OCI-LY7 (cell line): ENCODE results near the gene CBX8. TPM values are rescaled to one million over a fixed set of nuclear protein-coding genes. Genes with fewer than 3 reads are reported as not detected.
A peak's percentile ranks its signal among the peaks of the same experiment; 100 is the strongest.

ENCODE experiments used
- BruUV-seq: library from RNA; stranded (reverse); fragments of 400-500 nt; replicated peaks from 2 replicates; lab custom pipeline; 2021; lab: Mats Ljungman, UMichigan
- CTCF ChIA-PET: fragments of 300-600 bp; sonication (Branson Sonifier 250); formaldehyde crosslinking; loops from one replicate; lab custom pipeline; 2022; ENCODE audit warnings: antibody characterized with exemption; ENCODE audit not compliant: unreplicated experiment; lab: Charles Lee
- POLR2A ChIA-PET: fragments of 300-600 bp; sonication (Branson Sonifier 250); formaldehyde crosslinking; loops from one replicate; lab custom pipeline; 2022; ENCODE audit warnings: antibody characterized with exemption; lab: Charles Lee
- DNase-seq: peaks from one replicate; pipeline ENCODE4 v3.0.0-alpha.2; 2015; ENCODE audit warnings: low spot score
- H2AFZ ChIP-seq: fragments of 200-600 bp; sonication (generic), shearing (Covaris generic); 2 replicates; pipeline ENCODE4 v1.6.1; 2014; ENCODE audit warnings: mild to moderate bottlenecking, antibody characterized with exemption, low read length, moderate library complexity
- H3K27ac ChIP-seq: fragments of 200-600 bp; sonication (generic); 2 replicates; pipeline ENCODE4 v1.5.1; 2014; ENCODE audit warnings: mixed run types, low read depth, mild to moderate bottlenecking, moderate library complexity, low read length, inconsistent platforms; ENCODE audit not compliant: poor library complexity, severe bottlenecking
- H3K36me3 ChIP-seq: fragments of 200-600 bp; sonication (generic); 2 replicates; pipeline ENCODE4 v1.6.1; 2014; ENCODE audit warnings: mild to moderate bottlenecking, antibody characterized with exemption, low read length, moderate library complexity, mixed read lengths; ENCODE audit not compliant: insufficient read depth
- H3K4me1 ChIP-seq: fragments of 200-600 bp; sonication (generic); 2 replicates; pipeline ENCODE4 v1.5.1; 2014; ENCODE audit warnings: mild to moderate bottlenecking, low read length; ENCODE audit not compliant: insufficient read depth, poor library complexity, severe bottlenecking
- H3K4me2 ChIP-seq: fragments of 200-600 bp; sonication (generic); 2 replicates; pipeline ENCODE4 v1.6.1; 2014; ENCODE audit warnings: mild to moderate bottlenecking, low read length
- H3K4me3 ChIP-seq: fragments of 200-600 bp; sonication (generic); 2 replicates; pipeline ENCODE4 v1.5.1; 2014; ENCODE audit warnings: mild to moderate bottlenecking, low read depth, low read length; ENCODE audit not compliant: poor library complexity, severe bottlenecking
- H3K79me2 ChIP-seq: fragments of 200-600 bp; sonication (generic); 2 replicates; pipeline ENCODE4 v1.6.1; 2016; ENCODE audit warnings: low read depth, mild to moderate bottlenecking, low read length, moderate library complexity, mixed read lengths; ENCODE audit not compliant: insufficient read depth
- H3K9me2 ChIP-seq: fragments of 200-600 bp; sonication (generic); 2 replicates; pipeline ENCODE4 v1.6.1; 2016; ENCODE audit warnings: mild to moderate bottlenecking, low read length, mixed read lengths; ENCODE audit not compliant: insufficient read depth
- H3K9me3 ChIP-seq: fragments of 200-600 bp; sonication (generic); 2 replicates; pipeline ENCODE4 v1.6.1; 2014; ENCODE audit warnings: mild to moderate bottlenecking, mixed run types, low read length, mixed read lengths
- H4K20me1 ChIP-seq: fragments of 200-600 bp; sonication (generic); 2 replicates; pipeline ENCODE4 v1.6.1; 2014; ENCODE audit warnings: mild to moderate bottlenecking, antibody characterized with exemption, low read length, moderate library complexity, mixed read lengths; ENCODE audit not compliant: insufficient read depth
- EZH2phosphoT487 ChIP-seq: fragments of 200-600 bp; sonication (generic); IDR thresholded peaks from 2 replicates; pipeline ENCODE4 v1.6.1; 2018; ENCODE audit warnings: low read depth, borderline replicate concordance, mild to moderate bottlenecking, mixed run types, antibody characterized with exemption, low read length, moderate library complexity, mixed read lengths
- intact Hi-C: fragments of 100-400 bp; cut with micrococcal nuclease; formaldehyde crosslinking; loops from one replicate; pipeline ENCODE4 v1.10.0; 2022; ENCODE audit not compliant: unreplicated experiment
- total RNA-seq, 2 experiments: library from RNA; depleted of rRNA in 1 of 2; stranded (reverse); fragments of >200 nt in 1 of 2; shearing (Covaris generic) in 1 of 2; gene quantifications; 2 replicates each; pipeline ENCODE4 v1.2.3, GENCODE V29; 2014 to 2022
- TF ChIP-seq, protein P1 (sequence below): fragments of 200-600 bp; sonication (generic); conservative IDR thresholded peaks from 2 replicates; pipeline ENCODE4 v1.5.1; 2014; ENCODE audit warnings: mild to moderate bottlenecking, antibody characterized with exemption, low read length, moderate library complexity, mixed read lengths

CBX8 gene
- total RNA-seq, 2 experiments from 2014 or later, result 7.5 to 16.3 TPM

DNA sequence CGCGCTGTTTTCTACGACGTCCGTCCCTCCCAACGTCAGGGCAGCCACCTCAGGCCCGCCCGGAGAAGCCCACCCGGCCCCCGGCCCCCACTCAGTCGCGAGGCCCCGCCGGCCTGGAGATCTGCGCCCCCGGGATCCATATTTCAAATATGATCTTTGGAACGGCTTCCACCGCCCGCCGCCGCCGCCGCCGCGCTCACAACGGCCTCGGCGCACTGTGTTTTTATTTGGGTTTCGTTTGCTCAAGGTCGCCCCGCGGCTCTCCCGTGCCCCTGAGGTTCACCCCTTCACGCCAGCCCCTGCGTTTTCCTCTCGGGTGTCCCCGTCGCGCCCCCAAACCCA, 46.6 kb upstream of the CBX8 start:
- Histone ChIP-seq H3K79me2 (peaks cover under 1% of the 10 kb centered on the region; the same call in 1 of the 2 replicates), H4K20me1 (no peaks in the 10 kb centered on the region; the same call in 1 of the 2 replicates), H3K9me3 (no peaks in the 10 kb centered on the region), H3K4me2 (peak overlapping the region; percentile 37), H3K27ac (no peak overlapping the region), H3K9me2 (no peaks in the 10 kb centered on the region), H3K4me1 (no peaks in the 10 kb centered on the region), H2AFZ (no peak overlapping the region), H3K36me3 (peaks cover under 1% of the 10 kb centered on the region; the same call in 1 of the 2 replicates), H3K4me3 (peak overlapping the region; percentile 27)
- DNase-seq, result no peak
- TF ChIP-seq, protein P1, sequence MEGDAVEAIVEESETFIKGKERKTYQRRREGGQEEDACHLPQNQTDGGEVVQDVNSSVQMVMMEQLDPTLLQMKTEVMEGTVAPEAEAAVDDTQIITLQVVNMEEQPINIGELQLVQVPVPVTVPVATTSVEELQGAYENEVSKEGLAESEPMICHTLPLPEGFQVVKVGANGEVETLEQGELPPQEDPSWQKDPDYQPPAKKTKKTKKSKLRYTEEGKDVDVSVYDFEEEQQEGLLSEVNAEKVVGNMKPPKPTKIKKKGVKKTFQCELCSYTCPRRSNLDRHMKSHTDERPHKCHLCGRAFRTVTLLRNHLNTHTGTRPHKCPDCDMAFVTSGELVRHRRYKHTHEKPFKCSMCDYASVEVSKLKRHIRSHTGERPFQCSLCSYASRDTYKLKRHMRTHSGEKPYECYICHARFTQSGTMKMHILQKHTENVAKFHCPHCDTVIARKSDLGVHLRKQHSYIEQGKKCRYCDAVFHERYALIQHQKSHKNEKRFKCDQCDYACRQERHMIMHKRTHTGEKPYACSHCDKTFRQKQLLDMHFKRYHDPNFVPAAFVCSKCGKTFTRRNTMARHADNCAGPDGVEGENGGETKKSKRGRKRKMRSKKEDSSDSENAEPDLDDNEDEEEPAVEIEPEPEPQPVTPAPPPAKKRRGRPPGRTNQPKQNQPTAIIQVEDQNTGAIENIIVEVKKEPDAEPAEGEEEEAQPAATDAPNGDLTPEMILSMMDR, result no peak
- TF ChIP-seq EZH2phosphoT487, result 0 out of 2 replicates have a peak, but pooled peaks have one; percentile 11
- intact Hi-C loops, result no loop called here
- ChIA-PET CTCF (interaction anchor here (0.6 kb wide), 1 partner anchor 65 kb away, joined by 4 read pairs; the partner anchor contains the start of gene CBX2), POLR2A (no interaction called here)
- BruUV-seq, result no TSS peak

DNA sequence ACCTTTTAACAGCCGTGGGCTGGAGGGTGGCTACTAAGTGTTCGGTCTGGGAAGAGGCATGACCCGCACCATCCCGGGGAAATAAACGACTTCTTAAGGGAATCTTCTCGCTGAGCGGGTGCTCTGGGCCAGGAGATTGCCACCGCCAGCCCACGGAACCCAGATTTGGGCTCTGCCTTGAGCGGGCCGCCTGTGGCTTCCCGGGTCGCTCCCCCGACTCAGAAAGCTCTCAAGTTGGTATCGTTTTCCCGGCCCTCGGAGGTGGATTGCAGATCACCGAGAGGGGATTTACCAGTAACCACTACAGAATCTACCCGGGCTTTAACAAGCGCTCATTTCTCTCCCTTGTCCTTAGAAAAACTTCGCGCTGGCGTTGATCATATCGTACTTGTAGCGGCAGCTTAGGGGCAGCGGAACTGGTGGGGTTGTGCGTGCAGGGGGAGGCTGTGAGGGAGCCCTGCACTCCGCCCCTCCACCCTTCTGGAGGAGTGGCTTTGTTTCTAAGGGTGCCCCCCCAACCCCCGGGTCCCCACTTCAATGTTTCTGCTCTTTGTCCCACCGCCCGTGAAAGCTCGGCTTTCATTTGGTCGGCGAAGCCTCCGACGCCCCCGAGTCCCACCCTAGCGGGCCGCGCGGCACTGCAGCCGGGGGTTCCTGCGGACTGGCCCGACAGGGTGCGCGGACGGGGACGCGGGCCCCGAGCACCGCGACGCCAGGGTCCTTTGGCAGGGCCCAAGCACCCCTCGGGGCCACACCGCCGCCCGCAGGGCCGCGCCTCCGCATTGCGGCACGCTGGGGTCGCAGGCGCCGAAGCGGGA, 46.0 kb upstream of the CBX8 start:
- TF ChIP-seq, protein P1, result 0 out of 2 replicates have a peak, but pooled peaks have one; percentile 19
- peak; percentile 96 for TF ChIP-seq EZH2phosphoT487
- no TSS peak for BruUV-seq
- H3K36me3 ChIP-seq, result peaks cover 7% of the 10 kb centered on the region
- intact Hi-C loops, result no loop called here
- no peaks in the 10 kb centered on the region for H3K9me3 ChIP-seq
- H3K79me2 ChIP-seq, result peaks cover 7% of the 10 kb centered on the region
- H3K9me2 ChIP-seq, result no peaks in the 10 kb centered on the region
- H3K27ac ChIP-seq, result no peak overlapping the region
- no peaks in the 10 kb centered on the region for H3K4me1 ChIP-seq
- CTCF ChIA-PET, result interaction anchor here (0.6 kb wide), 1 partner anchor 65 kb away, joined by 4 read pairs; the partner anchor contains the start of gene CBX2
- peak overlapping the region; percentile 37; the same call in 1 of the 2 replicates for H3K4me2 ChIP-seq
- DNase-seq, result no peak
- POLR2A ChIA-PET, result no interaction called here
- H3K4me3 ChIP-seq, result no peak overlapping the region
- peaks cover 4% of the 10 kb centered on the region for H4K20me1 ChIP-seq
- no peak overlapping the region for H2AFZ ChIP-seq

DNA sequence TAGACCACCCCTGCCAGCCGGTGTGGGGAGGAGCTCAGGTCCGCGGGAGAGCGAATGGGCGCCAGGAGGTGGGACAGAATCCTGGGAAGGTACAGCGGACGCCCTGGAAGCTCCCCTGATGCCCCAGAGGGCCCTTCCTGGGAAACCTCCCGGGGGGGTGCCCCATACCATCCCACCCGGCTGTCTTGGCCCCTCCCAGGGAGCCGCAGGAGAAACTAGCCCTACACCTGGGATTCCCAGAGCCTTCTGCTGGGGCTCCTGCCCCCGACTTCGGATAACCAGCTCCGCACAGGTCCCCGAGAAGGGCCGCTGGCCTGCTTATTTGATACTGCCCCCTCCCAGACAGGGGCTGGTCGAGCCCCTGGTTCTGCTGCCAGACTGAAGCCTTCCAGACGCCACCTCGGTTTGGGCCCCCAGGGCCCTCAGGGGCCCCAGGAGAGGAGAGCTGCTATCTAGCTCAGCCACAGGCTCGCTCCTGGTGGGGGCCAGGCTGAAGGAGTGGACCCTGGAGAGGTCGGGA, 45.3 kb upstream of the CBX8 start:
- Histone ChIP-seq H4K20me1 (peaks cover 4% of the 10 kb centered on the region), H3K79me2 (peaks cover 13% of the 10 kb centered on the region), H3K4me3 (no peak overlapping the region), H3K36me3 (peaks cover 13% of the 10 kb centered on the region), H3K4me1 (peaks cover 4% of the 10 kb centered on the region), H3K9me3 (no peaks in the 10 kb centered on the region), H3K27ac (no peak overlapping the region), H3K4me2 (no peak overlapping the region), H2AFZ (no peak overlapping the region), H3K9me2 (no peaks in the 10 kb centered on the region)
- ChIA-PET CTCF (no interaction called here), POLR2A (no interaction called here)
- TF ChIP-seq, protein P1, result no peak
- peak; percentile 13; the same call in 1 of the 2 replicates for TF ChIP-seq EZH2phosphoT487
- BruUV-seq, result no TSS peak
- intact Hi-C loops, result no loop called here
- DNase-seq, result no peak
